Measurements from ENCODE around the gene CLCN7. TPM values are rescaled to one million over a fixed set of nuclear protein-coding genes. Genes with fewer than 3 reads are reported as not detected.

The CLCN7 gene
- total and polyA plus RNA-seq, 2 of the 13 experiments (the other 11 are each of a cell fraction or from before 2014, with no cell fraction given): 24.6 to 25.1 TPM

- TF ChIP-seq NR2C2 (CRISPR knock-in tag; IDR thresholded peaks at IDR 0.05; ENCODE audit: borderline replicate concordance) (no peak), HES4 (CRISPR knock-in tag; IDR thresholded peaks at IDR 0.05; ENCODE audit: borderline replicate concordance) (no peak), ZNF883 (CRISPR knock-in tag; IDR thresholded peaks at IDR 0.05; ENCODE audit: not compliant biosample characterization) (no peak), ZNF180 (CRISPR knock-in tag; IDR thresholded peaks at IDR 0.05; ENCODE audit: borderline replicate concordance, low read depth) (no peak), TCF7L2 (IDR thresholded peaks at IDR 0.05; ENCODE audit: low read depth, low read length) (no peak), TEF (CRISPR knock-in tag; IDR thresholded peaks at IDR 0.05) (no peak), ZNF761 (CRISPR knock-in tag; conservative IDR thresholded peaks at IDR 0.05) (no peak), PRDM4 (CRISPR knock-in tag; IDR thresholded peaks at IDR 0.05; ENCODE audit: borderline replicate concordance) (no peak), ZNF75D (CRISPR knock-in tag; IDR thresholded peaks at IDR 0.05; ENCODE audit: borderline replicate concordance) (no peak)
Observed at GRCh38 chr16:1512774-1513173, 37.9 kb upstream of the CLCN7 start (continued).
